Left hindlimb (tissue), 1 donor: ENCODE results near the gene TNRC6C.
A peak's percentile ranks its signal among the peaks of the same experiment; 100 is the strongest.
"Not testable (repeated sequence)": the region's sequence is repeated elsewhere in the genome, so short reads cannot be mapped to it uniquely, and the experiment has no call there.

Source experiments
- DNase-seq: peaks from one replicate; pipeline ENCODE4 v3.0.0-alpha.2; 2018

TNRC6C gene

GRCh38 chr17:77965352-77965751 is 6.8 kb downstream of the TNRC6C start:
- DNase-seq: no peak

DNA sequence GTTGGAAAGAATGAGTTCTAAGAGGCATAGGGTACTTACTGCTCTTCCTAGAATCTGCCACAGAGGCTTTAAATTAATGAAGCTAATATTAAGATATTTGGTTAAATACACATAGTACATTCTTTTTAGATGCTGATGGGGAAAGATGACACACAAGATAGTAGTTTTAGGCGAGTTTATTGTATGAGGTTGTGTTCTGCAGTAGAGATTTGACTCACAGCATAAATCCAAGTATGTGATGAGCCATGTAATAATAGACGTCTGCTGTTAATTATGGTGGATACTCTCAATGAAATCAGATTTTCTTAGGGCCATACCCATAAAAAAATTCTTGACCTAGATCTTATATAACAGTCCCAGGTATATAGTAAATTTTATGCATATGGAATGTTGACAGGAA is 8.0 kb downstream of the TNRC6C start:
- no peak for DNase-seq

- DNase-seq: no peak
Measured at GRCh38 chr17:77968788-77969187, 10.3 kb downstream of the TNRC6C start.

DNA sequence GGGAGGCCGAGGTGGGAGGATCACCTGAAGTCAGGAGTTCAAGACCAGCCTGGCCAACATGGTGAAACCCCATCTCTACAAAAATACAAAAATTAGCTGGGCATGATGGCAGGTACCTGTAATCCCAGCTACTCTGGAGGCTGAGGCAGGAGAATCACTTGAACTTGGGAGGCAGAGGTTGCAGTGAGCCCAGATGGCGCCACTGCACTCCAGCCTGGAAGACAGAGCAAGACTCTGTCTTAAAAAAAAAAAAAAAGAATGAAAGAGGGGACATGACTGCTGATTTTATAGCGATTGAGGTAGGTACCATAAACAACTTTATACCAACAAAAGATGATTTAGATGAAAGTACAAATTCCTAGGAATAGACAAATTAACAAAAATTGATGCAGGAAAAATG is 13.8 kb downstream of the TNRC6C start:
- DNase-seq: not testable (repeated sequence)

DNA sequence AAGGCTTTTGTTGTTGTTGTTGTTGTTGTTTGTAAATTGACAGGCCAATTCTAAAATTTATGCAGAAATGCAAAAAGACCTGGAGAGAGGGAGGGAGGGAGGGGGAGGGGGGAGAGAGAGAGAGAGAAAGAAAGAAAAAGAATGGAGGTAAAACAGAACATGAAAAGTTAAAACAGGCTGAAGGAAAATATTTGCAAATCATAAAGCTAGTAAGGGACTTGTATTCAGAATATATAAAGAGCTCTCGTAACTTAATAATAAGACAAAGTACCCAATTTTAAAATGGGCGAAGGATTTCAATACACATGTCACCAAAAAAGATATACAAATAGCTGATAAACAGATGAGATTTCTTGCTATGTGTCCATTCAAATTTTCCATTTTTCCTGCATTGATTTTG is 15.4 kb downstream of the TNRC6C start:
- no peak for DNase-seq

- DNase-seq: no peak
Measured at GRCh38 chr17:77974396-77974795, 15.9 kb downstream of the TNRC6C start.

- DNase-seq: not testable (repeated sequence)
Measured at GRCh38 chr17:77982430-77982829, 23.9 kb downstream of the TNRC6C start.

- no peak for DNase-seq
Measured at GRCh38 chr17:77990301-77990700, 31.8 kb downstream of the TNRC6C start.

GRCh38 chr17:77993735-77994134 is 35.2 kb downstream of the TNRC6C start:
- not testable (repeated sequence) for DNase-seq

DNA sequence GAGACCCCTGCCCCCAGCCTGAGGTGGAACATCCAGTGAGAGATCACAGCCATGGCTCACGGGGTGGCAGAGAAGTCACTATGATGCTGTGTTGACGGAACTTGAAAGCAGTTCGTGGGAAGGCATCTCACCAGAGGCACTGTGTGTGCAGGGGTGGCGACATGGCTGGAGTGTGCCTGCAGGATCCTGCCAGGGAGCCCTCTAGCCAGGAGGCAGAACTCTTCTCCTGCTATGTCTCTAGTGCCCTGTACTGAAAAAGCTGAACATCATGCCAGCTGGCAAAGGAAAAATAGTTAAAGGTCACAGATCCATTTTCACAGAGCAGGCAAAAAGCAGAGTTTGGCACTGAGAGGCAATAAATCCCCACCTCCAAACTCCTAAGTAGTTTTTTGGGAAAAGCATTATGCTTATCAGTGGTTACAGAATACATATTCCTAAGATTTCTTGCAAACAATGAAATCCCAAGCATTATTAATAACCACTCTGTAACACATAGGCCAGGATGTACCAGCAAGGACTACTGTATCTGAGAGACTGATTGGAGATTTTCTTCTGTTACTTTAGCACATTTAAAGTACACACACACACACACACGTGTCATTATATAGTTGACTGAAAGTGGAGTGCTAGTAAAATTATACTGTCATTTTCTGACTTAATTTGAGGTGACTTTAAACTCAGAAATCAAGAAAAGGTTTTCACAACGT is 36.8 kb downstream of the TNRC6C start:
- DNase-seq: no peak

GRCh38 chr17:77996256-77996655 is 37.8 kb downstream of the TNRC6C start:
- no peak for DNase-seq

DNA sequence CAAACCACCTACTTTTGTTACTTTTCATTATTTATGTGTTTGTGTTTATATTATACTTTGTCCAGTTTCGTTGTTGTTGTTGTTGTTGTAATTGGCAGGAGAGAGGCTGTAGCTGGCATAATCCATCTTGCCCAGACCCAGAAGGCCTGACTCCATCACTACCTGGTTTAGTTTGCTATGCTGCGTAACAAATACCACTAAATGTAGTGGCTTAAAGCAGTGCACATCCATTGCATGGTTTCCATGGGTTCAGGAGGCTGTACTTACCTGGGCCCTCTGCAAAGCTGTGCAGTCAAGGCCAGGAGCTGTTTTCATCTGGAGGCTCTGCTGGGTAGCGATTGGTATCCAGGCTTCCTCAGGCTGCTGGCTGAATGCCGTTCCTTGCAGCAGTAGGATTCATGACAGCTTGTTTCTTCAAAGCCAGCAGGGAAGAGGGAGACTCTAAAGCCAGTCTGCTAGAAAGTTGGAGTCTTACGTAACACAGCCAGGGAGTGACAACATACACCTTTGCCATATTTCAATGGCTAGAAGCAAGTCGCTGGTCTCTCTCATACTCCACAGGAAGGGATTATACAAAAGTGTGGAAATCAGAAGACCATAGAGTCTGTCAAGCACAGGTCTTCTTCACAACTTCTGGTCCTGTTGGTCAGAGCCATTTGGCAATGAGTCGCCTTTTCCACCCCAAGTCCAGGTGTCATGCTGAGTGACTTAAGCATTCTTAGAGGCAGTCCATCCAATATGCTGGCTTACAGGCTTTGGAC is 41.1 kb downstream of the TNRC6C start:
- DNase-seq: no peak

- no peak for DNase-seq
Measured at GRCh38 chr17:78000341-78000740, 41.8 kb downstream of the TNRC6C start.

- DNase-seq: no peak
Measured at GRCh38 chr17:78001182-78001581, 42.7 kb downstream of the TNRC6C start.

DNA sequence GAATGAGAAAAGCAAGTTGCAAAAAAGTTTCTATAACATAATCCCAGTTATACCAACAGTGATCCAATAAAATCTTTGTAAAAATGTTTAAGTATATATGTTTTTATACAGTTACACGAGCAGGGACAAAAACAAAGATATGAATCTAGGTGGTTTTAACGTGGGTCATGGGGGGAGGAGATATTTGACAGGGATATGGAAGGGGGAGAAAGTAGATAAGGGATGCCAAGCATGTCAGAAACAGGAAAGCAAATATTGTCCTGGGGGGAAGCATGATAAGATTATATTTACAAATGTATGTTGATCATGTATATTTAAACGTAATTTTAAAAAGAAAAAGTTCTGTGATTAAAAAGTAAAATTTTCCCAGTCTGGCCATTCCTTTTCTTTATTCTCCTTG is 43.1 kb downstream of the TNRC6C start:
- no peak for DNase-seq

- DNase-seq: no peak
Measured at GRCh38 chr17:78002166-78002565, 43.7 kb downstream of the TNRC6C start.

DNA sequence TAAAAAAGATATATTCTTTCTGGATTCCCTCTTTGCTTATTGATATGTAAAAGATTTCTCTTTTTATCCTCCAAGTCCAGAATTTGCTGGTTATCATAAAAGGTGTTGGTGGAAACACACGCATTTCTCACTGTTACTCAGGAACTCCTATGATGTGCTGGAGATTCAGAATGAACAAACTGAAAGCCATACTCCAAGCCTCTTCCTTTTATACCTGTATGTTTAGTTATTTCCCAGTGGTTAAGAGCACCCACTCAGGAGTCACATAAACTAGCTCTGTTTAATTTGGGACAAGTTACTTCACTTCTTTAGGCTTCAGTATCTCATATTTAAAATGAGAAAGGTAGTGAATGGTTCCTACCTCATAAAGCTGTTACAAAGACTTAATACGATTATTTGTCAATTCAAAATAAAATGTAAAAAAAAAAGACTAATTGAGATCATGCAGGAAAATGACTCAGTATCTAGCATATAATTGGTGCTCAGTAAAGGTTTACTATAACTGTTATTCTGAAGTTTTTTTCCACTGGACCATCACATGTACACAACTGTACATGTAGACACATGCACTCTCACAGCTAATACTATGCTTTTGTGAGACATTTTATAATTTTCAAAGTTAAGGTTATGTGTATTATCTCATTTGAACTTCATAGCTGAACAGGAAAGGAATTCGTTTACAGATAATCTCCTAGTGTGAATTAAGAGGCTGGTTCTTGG is 47.1 kb downstream of the TNRC6C start:
- DNase-seq: no peak

DNA sequence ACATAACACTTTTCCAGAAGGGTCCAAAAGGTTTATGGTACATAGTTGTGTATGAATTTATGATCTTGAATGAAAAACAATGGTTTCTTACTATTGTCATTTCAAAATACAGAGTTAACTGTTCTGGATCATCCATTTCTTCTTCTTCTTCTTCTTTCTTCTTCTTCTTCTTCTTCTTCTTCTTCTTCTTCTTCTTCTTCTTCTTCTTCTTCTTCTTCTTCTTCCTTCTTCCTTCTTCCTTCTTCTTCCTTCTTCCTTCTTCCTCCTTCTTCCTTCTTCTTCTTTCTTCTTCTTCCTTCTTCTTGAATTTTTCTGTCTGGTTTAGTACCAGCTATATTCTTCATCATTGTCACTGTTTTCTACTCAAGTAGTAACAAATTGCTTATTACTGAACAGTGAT is 47.8 kb downstream of the TNRC6C start:
- no peak for DNase-seq

GRCh38 chr17:78007647-78008046 is 49.1 kb downstream of the TNRC6C start:
- no peak for DNase-seq

DNA sequence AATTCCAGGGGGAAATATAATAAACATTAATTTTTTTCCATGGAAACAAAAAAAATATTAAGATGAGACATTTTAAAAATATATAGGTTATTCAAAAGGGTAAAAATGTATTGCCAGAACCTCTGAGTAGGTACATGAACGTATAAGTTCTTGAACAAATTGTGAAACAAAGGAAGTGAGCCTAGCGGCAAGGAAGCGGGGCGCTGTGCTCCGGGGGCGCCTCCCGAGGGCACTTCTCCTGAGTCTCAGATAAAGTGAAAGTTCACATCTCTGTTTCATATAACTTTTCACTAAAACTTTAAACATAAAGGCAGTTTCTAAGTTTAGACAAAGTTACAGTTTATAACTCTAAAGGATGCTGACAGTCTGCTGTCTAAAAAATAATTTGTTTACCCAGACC is 52.3 kb downstream of the TNRC6C start:
- no peak for DNase-seq

GRCh38 chr17:78012428-78012827 is 53.9 kb downstream of the TNRC6C start:
- no peak for DNase-seq

GRCh38 chr17:78013683-78014467 is 55.4 kb downstream of the TNRC6C start:
- DNase-seq: peak; percentile 45

- no peak for DNase-seq
Measured at GRCh38 chr17:78014646-78015045, 56.1 kb downstream of the TNRC6C start.
